B cell (primary cell): ENCODE results near the gene TMEM97. TPM values are rescaled to one million over a fixed set of nuclear protein-coding genes. Genes with fewer than 3 reads are reported as not detected.

ENCODE experiments used
- ATAC-seq: fragments of 200-7000 bp; cut with Tn5 transposase; one replicate; pipeline ENCODE4 v1.10.0; 2021; ENCODE audit warnings: low read depth, mild to moderate bottlenecking, moderate number of reproducible peaks, moderate library complexity
- CTCF ChIA-PET: fragments of 350-600 bp; sonication (Branson Sonifier 250); formaldehyde crosslinking; loops from one replicate; lab custom pipeline; 2021; ENCODE audit warnings: antibody characterized with exemption, inconsistent platforms; lab: Charles Lee
- POLR2A ChIA-PET: fragments of 350-600 bp; sonication (Branson Sonifier 250); formaldehyde crosslinking; loops from one replicate; lab custom pipeline; 2021; ENCODE audit warnings: antibody characterized with exemption; lab: Charles Lee
- DNase-seq: peaks from one replicate; pipeline ENCODE4 v3.0.0; 2013
- H2AFZ ChIP-seq: 2 replicates; pipeline ENCODE4 v1.6.1; 2012; ENCODE audit warnings: mild to moderate bottlenecking, low read depth, low read length; ENCODE audit not compliant: insufficient read depth, poor library complexity, severe bottlenecking
- H3K27ac ChIP-seq, 2 donors: 1 replicate in 1 of 2; 2 replicates in 1 of 2; pipeline ENCODE4 v1.5.1; 2012 to 2013; ENCODE audit warnings: low read length in 2 of 2, mild to moderate bottlenecking in 2 of 2, moderate library complexity in 1 of 2
- H3K27me3 ChIP-seq, 4 experiments: fragments of 200-600 bp in 1 of 4; sonication (generic) in 1 of 4; replicated peaks in 1 of 4; 1 replicate in 2 of 4; 2 replicates in 2 of 4; pipeline versions ENCODE4 v1.6.1 to v1.7.0; 2013 to 2016; ENCODE audit warnings: low read length in 3 of 4, mild to moderate bottlenecking in 2 of 4, mixed read lengths in 1 of 4, moderate library complexity in 1 of 4; ENCODE audit not compliant: insufficient read depth in 4 of 4, control insufficient read depth in 3 of 4; ENCODE audit errors: control extremely low read depth in 1 of 4
- H3K36me3 ChIP-seq, 2 experiments: replicated peaks in 1 of 2; 1 replicate in 1 of 2; 2 replicates in 1 of 2; pipeline versions ENCODE4 v1.6.1 to v1.7.1; 2013; ENCODE audit warnings: low read length in 1 of 2; ENCODE audit not compliant: insufficient read depth in 2 of 2, control insufficient read depth in 1 of 2; ENCODE audit errors: control extremely low read depth in 1 of 2, extremely low read depth in 1 of 2
- H3K4me1 ChIP-seq, 2 donors: fragments of 200-600 bp in 1 of 2; sonication (generic) in 1 of 2; 1 replicate in 1 of 2; 2 replicates in 1 of 2; pipeline versions ENCODE4 v1.5.1 to v1.6.1; 2013 to 2017; ENCODE audit warnings: low read length in 2 of 2; ENCODE audit not compliant: control insufficient read depth in 2 of 2, insufficient read depth in 2 of 2
- H3K4me2 ChIP-seq: replicated peaks from 2 replicates; pipeline ENCODE3; 2012; ENCODE audit warnings: mild to moderate bottlenecking, low read depth, low read length; ENCODE audit not compliant: poor library complexity, severe bottlenecking
- H3K4me3 ChIP-seq, 5 experiments: fragments of 200-600 bp in 1 of 5; sonication (generic) in 1 of 5; 1 replicate in 3 of 5; 2 replicates in 2 of 5; pipeline versions ENCODE4 v1.5.1 to v1.7.0; 2011 to 2016; ENCODE audit warnings: low read length in 4 of 5, mild to moderate bottlenecking in 4 of 5, low read depth in 2 of 5, control low read depth in 1 of 5, moderate library complexity in 1 of 5; ENCODE audit not compliant: insufficient read depth in 1 of 5; ENCODE audit errors: control extremely low read depth in 1 of 5, extremely low read depth in 1 of 5
- H3K79me2 ChIP-seq: fragments of 200-600 bp; sonication (generic); one replicate; pipeline ENCODE4 v1.6.0; 2016; ENCODE audit warnings: low read length; ENCODE audit not compliant: control insufficient read depth, insufficient read depth
- H3K9ac ChIP-seq: fragments of 200-600 bp; sonication (generic); 2 replicates; pipeline ENCODE4 v1.6.1; 2017; ENCODE audit warnings: mild to moderate bottlenecking, low read length, moderate library complexity
- H3K9me3 ChIP-seq, 3 donors: one replicate each; pipeline versions ENCODE4 v1.6.1 to v1.7.1; 2013; ENCODE audit warnings: low read length in 2 of 3; ENCODE audit not compliant: control insufficient read depth in 2 of 3, insufficient read depth in 1 of 3; ENCODE audit errors: control extremely low read depth in 1 of 3
- H4K20me1 ChIP-seq: 2 replicates; pipeline ENCODE4 v1.6.0; 2012; ENCODE audit warnings: mild to moderate bottlenecking, low read length; ENCODE audit not compliant: insufficient read depth, control insufficient read depth, poor library complexity, severe bottlenecking
- H3K27ac Mint-ChIP-seq: one replicate; pipeline ENCODE4 v1.8.0; 2021; ENCODE audit warnings: mixed read lengths
- H3K27me3 Mint-ChIP-seq: one replicate; pipeline ENCODE4 v1.8.0; 2021; ENCODE audit warnings: mixed read lengths
- H3K4me1 Mint-ChIP-seq: one replicate; pipeline ENCODE4 v1.8.0; 2021; ENCODE audit warnings: mixed read lengths
- H3K4me3 Mint-ChIP-seq: one replicate; pipeline ENCODE4 v1.8.0; 2021; ENCODE audit warnings: mixed read lengths
- H3K9me3 Mint-ChIP-seq: one replicate; pipeline ENCODE4 v1.8.0; 2022; ENCODE audit warnings: mixed read lengths; ENCODE audit not compliant: insufficient read depth
- CTCF ChIP-seq: fragments of 200-600 bp; IDR thresholded peaks from one replicate; pipeline ENCODE4 v1.8.0; 2022; ENCODE audit warnings: antibody characterized with exemption, mild to moderate bottlenecking
- EZH2 ChIP-seq: IDR thresholded peaks from 2 replicates; pipeline ENCODE4 v1.6.1; 2012; ENCODE audit warnings: borderline replicate concordance, low read depth, mild to moderate bottlenecking, moderate library complexity, low read length; ENCODE audit not compliant: insufficient read depth, poor library complexity, severe bottlenecking
- WGBS: methylation state at CpG from one replicate; pipeline ENCODE4 v1.1.5; 2013; ENCODE audit warnings: missing lambda C conversion rate; ENCODE audit not compliant: insufficient coverage; 5-methylcytosine and 5-hydroxymethylcytosine counted together
- intact Hi-C: fragments of 100-400 bp; cut with micrococcal nuclease; formaldehyde crosslinking; loops from one replicate; pipeline ENCODE4 v1.10.0; 2022
- polyA plus RNA-seq: library from polyadenylated mRNA; depleted of rRNA; stranded (reverse); fragments of >200 nt; gene quantifications from 2 replicates; pipeline ENCODE4 v1.2.3, GENCODE V29; 2012
- total RNA-seq, 2 donors: library from RNA; stranded (reverse); fragments of 120-200 nt in 1 of 2; gene quantifications; 1 replicate in 1 of 2; 2 replicates in 1 of 2; pipeline versions ENCODE4 v1.2.3 to v1.2.4, GENCODE V29; 2013 to 2022

Gene TMEM97
- total and polyA plus RNA-seq, 2 donors (not counting 1 experiment from before 2014, with no cell fraction given): 1.6 to 6.4 TPM

GRCh38 chr17:28372203-28372944 is 53.4 kb downstream of the TMEM97 start:
- peaks cover 14 to 23% of the 10 kb centered on the region in 2 donors for H3K4me1 ChIP-seq
- no peaks in the 10 kb centered on the region for H3K9me3 Mint-ChIP-seq
- TF ChIP-seq CTCF (no peak), EZH2 (no peak)
- DNase-seq: no peak
- peak overlapping the region; percentile 7 to 81 (median 74) for H3K4me3 ChIP-seq
- peak overlapping the region in 1 of 2 donors; percentile 5 for H3K27ac ChIP-seq
- H3K4me1 Mint-ChIP-seq: peaks cover 22% of the 10 kb centered on the region
- H4K20me1 ChIP-seq: peaks cover 22% of the 10 kb centered on the region
- peak overlapping the region; percentile 88 for H2AFZ ChIP-seq
- ATAC-seq: no peak
- H3K27me3 Mint-ChIP-seq: no peaks in the 10 kb centered on the region
- peak overlapping the region; percentile 67 for H3K27ac Mint-ChIP-seq
- H3K36me3 ChIP-seq: peaks cover 0 to 3% of the 10 kb centered on the region in 2 experiments
- no peaks in the 10 kb centered on the region for H3K9me3 ChIP-seq
- peak overlapping the region; percentile 99 for H3K4me3 Mint-ChIP-seq
- 6% methylated on average over 48 of the region's 53 CpGs for WGBS
- intact Hi-C loops: loop anchor here (5.0 kb wide), 1 partner anchor 35 kb away; the partner anchor contains the start of gene SLC46A1
- ChIA-PET CTCF (interaction anchor here (1.4 to 3.8 kb wide), 2 partner anchors 14 to 37 kb away, joined by 6 to 19 read pairs; partner anchors contain the start of genes IFT20, POLDIP2 and TNFAIP1), POLR2A (no interaction called here)
- H3K9ac ChIP-seq: peak overlapping the region; percentile 71
- H3K79me2 ChIP-seq: peaks cover 8% of the 10 kb centered on the region
- H3K4me2 ChIP-seq: peak overlapping the region; percentile 92
- H3K27me3 ChIP-seq: no peaks in the 10 kb centered on the region

- H2AFZ ChIP-seq: no peak overlapping the region
- DNase-seq (no peak), ATAC-seq (no peak)
- POLR2A ChIA-PET: no interaction called here
- Mint-ChIP-seq H3K27ac (peak overlapping the region; percentile 65), H3K9me3 (no peaks in the 10 kb centered on the region), H3K4me3 (peak overlapping the region; percentile 82), H3K27me3 (no peaks in the 10 kb centered on the region), H3K4me1 (peaks cover 22% of the 10 kb centered on the region)
- H3K4me3 ChIP-seq: peak overlapping the region in 2 of 5 experiments; percentile 74 to 81
- no peaks in the 10 kb centered on the region for H3K9me3 ChIP-seq
- H3K4me1 ChIP-seq: peaks cover 14 to 23% of the 10 kb centered on the region in 2 donors
- peak overlapping the region; percentile 92 for H3K4me2 ChIP-seq
- H3K79me2 ChIP-seq: peaks cover 8% of the 10 kb centered on the region
- TF ChIP-seq EZH2: no peak
- TF ChIP-seq CTCF: no peak
- intact Hi-C loops: loop anchor here (5.0 kb wide), 1 partner anchor 34 kb away; the partner anchor contains the start of gene SLC46A1
- H3K27me3 ChIP-seq: no peaks in the 10 kb centered on the region
- no peak overlapping the region for H3K27ac ChIP-seq
- WGBS: 100% methylated on average over 4 of the region's 6 CpGs
- peak overlapping the region; percentile 71 for H3K9ac ChIP-seq
- H3K36me3 ChIP-seq: peaks cover 0 to 3% of the 10 kb centered on the region in 2 experiments
- peaks cover 22% of the 10 kb centered on the region for H4K20me1 ChIP-seq
- CTCF ChIA-PET: interaction anchor here (1.4 to 3.8 kb wide), 2 partner anchors 15 to 43 kb away, joined by 6 to 19 read pairs; partner anchors contain the start of gene POLDIP2
Observed at GRCh38 chr17:28372945-28373274, 53.9 kb downstream of the TMEM97 start.
